ENCODE results near the gene MAPK1. TPM values are rescaled to one million over a fixed set of nuclear protein-coding genes. Genes with fewer than 3 reads are reported as not detected.
A peak's percentile ranks its signal among the peaks of the same experiment; 100 is the strongest.
"Not testable (repeated sequence)": the region's sequence is repeated elsewhere in the genome, so short reads cannot be mapped to it uniquely, and the experiment has no call there.

MAPK1 gene
- polyA plus RNA-seq (2013, experiment 1 of 2): 35.4 TPM
- 37.6 TPM for polyA plus RNA-seq (2013, experiment 2 of 2)

GRCh38 chr22:21867528-21868266, at the start of gene MAPK1:
MAPK1 (minus strand) TSS chr22:21867645; CDS start chr22:21867440, 205 bp downstream.
- H3K27ac ChIP-seq (ENCODE audit: low read depth, low read length): peak within 1 kb of the TSS; percentile 94
- H3K56ac ChIP-seq (ENCODE audit: low read length): peak within 1 kb of the TSS; percentile 96
- no peak within 1 kb of the TSS for H2BK5ac ChIP-seq (ENCODE audit: low read length)
- peak within 1 kb of the TSS; percentile 76 for H3K4me2 ChIP-seq (ENCODE audit: low read length)
- H3K79me2 ChIP-seq (ENCODE audit: control insufficient read depth, insufficient read depth, low read length): peaks cover 32% of the 10 kb centered on the region
- no peak within 1 kb of the TSS for H4K5ac ChIP-seq (ENCODE audit: low read length)
- peak; percentile 95 for DNase-seq
- H3K27me3 ChIP-seq (ENCODE audit: insufficient read depth, low read length, poor library complexity): no peaks in the 10 kb centered on the region
- H2BK120ac ChIP-seq (ENCODE audit: low read depth, low read length): peak within 1 kb of the TSS; percentile 52
- no CpG with 5 or more reads among the region's 74 CpGs for WGBS (ENCODE audit: extremely low coverage, insufficient coverage, low lambda C conversion rate)
- peak within 1 kb of the TSS; percentile 99 for H4K8ac ChIP-seq (ENCODE audit: low read depth, low read length)
- no peaks in the 10 kb centered on the region for H3K36me3 ChIP-seq (ENCODE audit: control insufficient read depth, insufficient read depth, low read length)
- peak within 1 kb of the TSS; percentile 20 for H3K23ac ChIP-seq (ENCODE audit: low read length)
- H2BK15ac ChIP-seq (replicated peaks; ENCODE audit: low read depth): no peak within 1 kb of the TSS
- H3K4me1 ChIP-seq (ENCODE audit: control insufficient read depth, low read depth, low read length): peaks cover 2% of the 10 kb centered on the region
- H2AK5ac ChIP-seq (ENCODE audit: low read length): no peak within 1 kb of the TSS
- H3K18ac ChIP-seq (ENCODE audit: low read length): peak within 1 kb of the TSS; percentile 98
- H3K4ac ChIP-seq (ENCODE audit: low read depth, low read length): peak within 1 kb of the TSS; percentile 85
- peak within 1 kb of the TSS; percentile 86 for H3K4me3 ChIP-seq (ENCODE audit: low read length)
- peak within 1 kb of the TSS; percentile 87 for H3K9ac ChIP-seq (ENCODE audit: low read length)
- peaks cover 8% of the 10 kb centered on the region for H3K79me1 ChIP-seq (ENCODE audit: low read length)

DNA sequence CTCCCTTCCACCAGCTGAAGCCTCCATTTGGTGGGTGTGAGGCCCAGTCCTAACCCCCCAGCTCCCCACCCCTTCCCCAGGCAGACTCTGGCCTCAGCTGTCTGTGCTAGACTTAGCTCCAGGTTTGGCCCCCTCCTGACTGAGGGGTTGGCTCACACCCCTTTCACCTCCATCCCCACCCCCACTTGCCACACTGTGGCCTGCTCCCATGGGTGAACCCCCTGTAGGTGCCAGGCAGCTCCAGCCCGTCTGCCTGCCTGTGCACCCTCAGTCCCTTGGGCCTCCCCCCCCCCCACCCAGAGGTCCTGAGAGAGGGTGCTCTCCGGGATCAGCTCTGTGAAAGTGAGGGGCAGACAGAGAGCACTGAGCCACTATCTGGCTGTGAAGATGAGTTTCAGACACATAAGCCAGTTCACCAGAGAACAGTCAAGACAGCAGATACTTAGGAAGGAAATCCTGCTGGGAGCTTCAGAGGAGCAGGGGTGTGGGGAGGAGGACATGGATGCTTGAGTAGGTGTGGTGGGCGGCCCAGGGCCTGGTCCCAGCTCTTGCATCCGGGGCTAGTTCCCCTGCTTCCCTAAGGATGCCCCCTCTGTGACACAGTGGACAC, 49.0 kb upstream of the MAPK1 start:
- H3K4me3 ChIP-seq (ENCODE audit: low read length): no peak overlapping the region
- H3K36me3 ChIP-seq (ENCODE audit: control insufficient read depth, insufficient read depth, low read length): no peaks in the 10 kb centered on the region
- peaks cover 3% of the 10 kb centered on the region for H3K4me1 ChIP-seq (ENCODE audit: control insufficient read depth, low read depth, low read length)
- H2AK5ac ChIP-seq (ENCODE audit: low read length): no peak overlapping the region
- H3K4me2 ChIP-seq (ENCODE audit: low read length): no peak overlapping the region
- H3K4ac ChIP-seq (ENCODE audit: low read depth, low read length): no peak overlapping the region
- no peak for DNase-seq
- H2BK15ac ChIP-seq (replicated peaks; ENCODE audit: low read depth): no peak overlapping the region
- H3K18ac ChIP-seq (ENCODE audit: low read length): no peak overlapping the region
- H4K5ac ChIP-seq (ENCODE audit: low read length): no peak overlapping the region
- H3K27ac ChIP-seq (ENCODE audit: low read depth, low read length): no peak overlapping the region
- no peaks in the 10 kb centered on the region for H3K27me3 ChIP-seq (ENCODE audit: insufficient read depth, low read length, poor library complexity)
- H3K79me2 ChIP-seq (ENCODE audit: control insufficient read depth, insufficient read depth, low read length): no peaks in the 10 kb centered on the region
- H3K79me1 ChIP-seq (ENCODE audit: low read length): no peaks in the 10 kb centered on the region
- H3K56ac ChIP-seq (ENCODE audit: low read length): no peak overlapping the region
- H4K8ac ChIP-seq (ENCODE audit: low read depth, low read length): no peak overlapping the region
- H2BK120ac ChIP-seq (ENCODE audit: low read depth, low read length): no peak overlapping the region
- H2BK5ac ChIP-seq (ENCODE audit: low read length): no peak overlapping the region
- H3K23ac ChIP-seq (ENCODE audit: low read length): no peak overlapping the region
- WGBS (ENCODE audit: extremely low coverage, insufficient coverage, low lambda C conversion rate): no CpG with 5 or more reads among the region's 4 CpGs
- H3K9ac ChIP-seq (ENCODE audit: low read length): no peak overlapping the region

- H3K9ac ChIP-seq (ENCODE audit: low read length): no peak overlapping the region
Observed at GRCh38 chr22:21915624-21916308, 48.3 kb upstream of the MAPK1 start.

DNA sequence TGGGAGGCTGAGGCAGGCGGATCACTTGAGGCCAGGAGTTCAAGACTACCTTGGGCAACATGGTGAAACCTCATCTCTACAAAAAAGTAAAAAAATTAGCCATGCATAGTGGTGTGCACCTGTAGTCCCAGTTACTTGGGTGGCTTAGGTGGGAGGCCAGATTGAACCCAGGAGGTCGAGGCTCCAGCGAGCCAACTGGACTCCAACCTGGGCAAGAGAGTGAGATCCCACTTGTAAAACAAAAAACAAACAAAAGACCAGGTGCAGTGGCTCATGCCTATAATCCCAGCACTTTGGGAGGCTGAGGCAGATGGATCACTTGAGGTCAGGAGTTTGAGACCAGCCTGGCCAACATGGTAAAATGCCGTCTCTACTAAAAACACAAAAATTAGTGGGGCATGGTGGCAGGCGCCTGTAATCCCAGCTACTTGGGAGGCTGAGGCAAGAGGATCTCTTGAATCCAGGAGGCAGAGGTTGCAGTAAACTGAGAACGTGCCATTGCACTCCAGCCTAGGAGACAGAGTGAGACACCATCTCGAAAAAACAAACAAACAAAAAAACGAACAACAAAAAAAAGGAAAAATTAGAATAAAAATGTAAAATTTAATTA, 46.7 kb upstream of the MAPK1 start:
- not testable (repeated sequence) for H2AK5ac ChIP-seq (ENCODE audit: low read length); H3K56ac ChIP-seq (ENCODE audit: low read length); H3K4ac ChIP-seq (ENCODE audit: low read depth, low read length); H3K4me2 ChIP-seq (ENCODE audit: low read length); H3K27ac ChIP-seq (ENCODE audit: low read depth, low read length); H4K5ac ChIP-seq (ENCODE audit: low read length); H3K79me2 ChIP-seq (ENCODE audit: control insufficient read depth, insufficient read depth, low read length); DNase-seq; H3K36me3 ChIP-seq (ENCODE audit: control insufficient read depth, insufficient read depth, low read length); H2BK5ac ChIP-seq (ENCODE audit: low read length); H3K79me1 ChIP-seq (ENCODE audit: low read length); H3K18ac ChIP-seq (ENCODE audit: low read length); H3K4me3 ChIP-seq (ENCODE audit: low read length); H3K4me1 ChIP-seq (ENCODE audit: control insufficient read depth, low read depth, low read length); H2BK15ac ChIP-seq (replicated peaks; ENCODE audit: low read depth); H2BK120ac ChIP-seq (ENCODE audit: low read depth, low read length); H4K8ac ChIP-seq (ENCODE audit: low read depth, low read length); H3K9ac ChIP-seq (ENCODE audit: low read length); H3K27me3 ChIP-seq (ENCODE audit: insufficient read depth, low read length, poor library complexity); H3K23ac ChIP-seq (ENCODE audit: low read length)
- no CpG with 5 or more reads among the region's 8 CpGs for WGBS (ENCODE audit: extremely low coverage, insufficient coverage, low lambda C conversion rate)

More at GRCh38 chr22:21915624-21916308, 48.3 kb upstream of the MAPK1 start:
- Histone ChIP-seq H2BK120ac (ENCODE audit: low read depth, low read length) (no peak overlapping the region), H2BK15ac (replicated peaks; ENCODE audit: low read depth) (no peak overlapping the region), H4K5ac (ENCODE audit: low read length) (no peak overlapping the region), H3K4me1 (ENCODE audit: control insufficient read depth, low read depth, low read length) (peaks cover 3% of the 10 kb centered on the region), H3K27me3 (ENCODE audit: insufficient read depth, low read length, poor library complexity) (no peaks in the 10 kb centered on the region), H3K79me2 (ENCODE audit: control insufficient read depth, insufficient read depth, low read length) (no peaks in the 10 kb centered on the region), H2AK5ac (ENCODE audit: low read length) (no peak overlapping the region), H3K4me3 (ENCODE audit: low read length) (no peak overlapping the region), H3K56ac (ENCODE audit: low read length) (no peak overlapping the region), H3K79me1 (ENCODE audit: low read length) (no peaks in the 10 kb centered on the region), H2BK5ac (ENCODE audit: low read length) (no peak overlapping the region), H3K4ac (ENCODE audit: low read depth, low read length) (no peak overlapping the region), H3K27ac (ENCODE audit: low read depth, low read length) (no peak overlapping the region), H4K8ac (ENCODE audit: low read depth, low read length) (no peak overlapping the region), H3K4me2 (ENCODE audit: low read length) (no peak overlapping the region), H3K23ac (ENCODE audit: low read length) (no peak overlapping the region), H3K18ac (ENCODE audit: low read length) (no peak overlapping the region), H3K36me3 (ENCODE audit: control insufficient read depth, insufficient read depth, low read length) (no peaks in the 10 kb centered on the region)
- DNase-seq: no peak
- no CpG with 5 or more reads among the region's 4 CpGs for WGBS (ENCODE audit: extremely low coverage, insufficient coverage, low lambda C conversion rate)

DNA sequence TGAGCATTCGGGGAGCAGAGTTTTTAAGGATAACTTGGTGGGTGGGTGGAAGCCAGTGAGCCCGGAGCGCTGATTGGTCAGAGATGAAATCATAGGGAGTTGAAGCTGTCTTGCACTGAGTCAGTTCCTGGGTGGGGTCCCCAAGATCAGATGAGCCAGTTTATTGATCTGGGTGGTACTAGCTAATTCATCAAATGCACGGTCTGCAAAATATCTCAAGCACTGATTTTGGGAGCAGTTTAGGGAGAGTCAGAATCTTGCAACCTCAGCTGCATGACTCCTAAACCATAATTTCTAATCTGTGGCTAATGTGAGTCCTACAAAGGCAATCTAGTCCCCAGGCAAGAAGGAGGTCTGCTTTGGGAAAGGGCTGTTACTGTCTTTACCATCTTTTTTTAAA, 42.9 kb upstream of the MAPK1 start:
- not testable (repeated sequence) for H2BK5ac ChIP-seq (ENCODE audit: low read length); H3K56ac ChIP-seq (ENCODE audit: low read length); H3K36me3 ChIP-seq (ENCODE audit: control insufficient read depth, insufficient read depth, low read length); H3K27ac ChIP-seq (ENCODE audit: low read depth, low read length); H2AK5ac ChIP-seq (ENCODE audit: low read length); DNase-seq; H3K9ac ChIP-seq (ENCODE audit: low read length); H4K8ac ChIP-seq (ENCODE audit: low read depth, low read length); H3K23ac ChIP-seq (ENCODE audit: low read length); H3K4me3 ChIP-seq (ENCODE audit: low read length); H2BK120ac ChIP-seq (ENCODE audit: low read depth, low read length); H3K4me2 ChIP-seq (ENCODE audit: low read length); H3K4ac ChIP-seq (ENCODE audit: low read depth, low read length); H3K79me2 ChIP-seq (ENCODE audit: control insufficient read depth, insufficient read depth, low read length); H2BK15ac ChIP-seq (replicated peaks; ENCODE audit: low read depth); H3K79me1 ChIP-seq (ENCODE audit: low read length); H3K18ac ChIP-seq (ENCODE audit: low read length); H3K4me1 ChIP-seq (ENCODE audit: control insufficient read depth, low read depth, low read length); H4K5ac ChIP-seq (ENCODE audit: low read length); H3K27me3 ChIP-seq (ENCODE audit: insufficient read depth, low read length, poor library complexity)
- no CpG with 5 or more reads among the region's 4 CpGs for WGBS (ENCODE audit: extremely low coverage, insufficient coverage, low lambda C conversion rate)

Data from mesendoderm (in vitro differentiated cells).